Endothelial cell of umbilical vein (primary cell): ENCODE measurements around the gene SMR3A. TPM values are rescaled to one million over a fixed set of nuclear protein-coding genes. Genes with fewer than 3 reads are reported as not detected.

Experiments
- BruUV-seq: library from RNA; stranded (reverse); fragments of 400-500 nt; replicated peaks from 2 replicates; lab custom pipeline; 2021; lab: Mats Ljungman, UMichigan
- CTCF ChIA-PET: fragments of 300-600, 350-600 bp; sonication (Branson Sonifier 250); formaldehyde crosslinking; loops from one replicate; lab custom pipeline; 2021; ENCODE audit warnings: antibody characterized with exemption, inconsistent platforms; lab: Charles Lee
- POLR2A ChIA-PET: fragments of 300-600, 350-600 bp; sonication (Branson Sonifier 250); formaldehyde crosslinking; loops from one replicate; lab custom pipeline; 2021; ENCODE audit warnings: antibody characterized with exemption, inconsistent platforms; lab: Charles Lee
- DNase-seq: peaks from one replicate; pipeline ENCODE4 v3.0.0-alpha.2; 2011; ENCODE audit warnings: low read depth, low spot score
- FAIRE-seq: peaks from 2 replicates; lab custom pipeline; 2011; peaks lifted over from hg19 to GRCh38; lab: Jason Lieb, UNC
- H2AFZ ChIP-seq: 2 replicates; pipeline ENCODE4 v1.6.0; 2012; ENCODE audit warnings: low read depth, low read length, control low read depth, inconsistent platforms
- H3K27ac ChIP-seq: 2 replicates; pipeline ENCODE4 v1.5.1; 2011; ENCODE audit warnings: low read depth, mild to moderate bottlenecking, control low read depth, low read length, moderate library complexity; ENCODE audit not compliant: insufficient read depth
- H3K27me3 ChIP-seq, 2 experiments: 2 replicates each; pipeline versions ENCODE4 v1.6.0 to v1.6.1; 2011; ENCODE audit warnings: low read length in 2 of 2, mixed read lengths in 1 of 2; ENCODE audit not compliant: control insufficient read depth in 2 of 2, insufficient read depth in 2 of 2
- H3K36me3 ChIP-seq, 2 experiments: 2 replicates in 1 of 2; 3 replicates in 1 of 2; pipeline ENCODE4 v1.5.1; 2011; ENCODE audit warnings: low read length in 2 of 2, mild to moderate bottlenecking in 1 of 2, moderate library complexity in 1 of 2; ENCODE audit not compliant: control insufficient read depth in 2 of 2, insufficient read depth in 2 of 2; ENCODE audit errors: extremely low read depth in 1 of 2
- H3K4me1 ChIP-seq: 3 replicates; pipeline ENCODE4 v1.5.1; 2011; ENCODE audit warnings: mild to moderate bottlenecking, low read length; ENCODE audit not compliant: control insufficient read depth, insufficient read depth; ENCODE audit errors: extremely low read depth
- H3K4me2 ChIP-seq: 2 replicates; pipeline ENCODE4 v1.6.1; 2011; ENCODE audit warnings: low read length, control low read depth, mixed read lengths; ENCODE audit not compliant: insufficient read depth
- H3K4me3 ChIP-seq, 3 experiments: fragments of 200-600 bp in 1 of 3; sonication (generic), shearing (Covaris generic) in 1 of 3; replicated peaks in 1 of 3; 2 replicates each; pipeline ENCODE4 v1.5.1; 2011 to 2016; ENCODE audit warnings: control low read depth in 3 of 3, low read length in 3 of 3, mild to moderate bottlenecking in 2 of 3, inconsistent platforms in 1 of 3, low read depth in 1 of 3, moderate library complexity in 1 of 3; ENCODE audit not compliant: insufficient read depth in 1 of 3
- H3K79me2 ChIP-seq: 2 replicates; pipeline ENCODE4 v1.6.0; 2012; ENCODE audit warnings: low read length, inconsistent platforms; ENCODE audit not compliant: control insufficient read depth, insufficient read depth
- H3K9ac ChIP-seq: replicated peaks from 2 replicates; pipeline ENCODE3; 2011; ENCODE audit warnings: low read length, control low read depth; ENCODE audit not compliant: insufficient read depth; ENCODE audit errors: extremely low read depth
- H3K9me1 ChIP-seq: replicated peaks from 3 replicates; pipeline ENCODE4 v1.6.0; 2011; ENCODE audit warnings: mild to moderate bottlenecking, low read length; ENCODE audit not compliant: control insufficient read depth, insufficient read depth; ENCODE audit errors: extremely low read depth
- H3K9me3 ChIP-seq: replicated peaks from 2 replicates; pipeline ENCODE4 v1.5.1; 2012; ENCODE audit warnings: low read length, inconsistent platforms; ENCODE audit not compliant: control insufficient read depth, insufficient read depth
- H4K20me1 ChIP-seq: replicated peaks from 2 replicates; pipeline ENCODE3; 2011; ENCODE audit warnings: mild to moderate bottlenecking, low read length; ENCODE audit not compliant: control insufficient read depth, insufficient read depth; ENCODE audit errors: extremely low read depth
- EZH2 ChIP-seq: IDR thresholded peaks from 2 replicates; pipeline ENCODE4 v1.6.1; 2012; ENCODE audit warnings: borderline replicate concordance, low read depth, mild to moderate bottlenecking, moderate library complexity, low read length, inconsistent platforms; ENCODE audit not compliant: severe bottlenecking
- FOS ChIP-seq: IDR thresholded peaks from 2 replicates; pipeline ENCODE4 v1.6.1; 2011; ENCODE audit warnings: mild to moderate bottlenecking, low read length, moderate library complexity, borderline replicate concordance; ENCODE audit not compliant: insufficient read depth
- GATA2 ChIP-seq: IDR thresholded peaks from 2 replicates; pipeline ENCODE4 v1.7.0; 2011; ENCODE audit warnings: low read depth, mild to moderate bottlenecking, moderate library complexity, mixed read lengths, low read length; ENCODE audit not compliant: insufficient read length, insufficient read depth
- JUN ChIP-seq: IDR thresholded peaks from 2 replicates; pipeline ENCODE4 v1.6.1; 2011; ENCODE audit warnings: borderline replicate concordance, low read depth; ENCODE audit not compliant: insufficient read length, insufficient read depth
- MYC ChIP-seq: IDR thresholded peaks from one replicate; pipeline ENCODE4 v1.6.1; 2011; ENCODE audit warnings: mild to moderate bottlenecking, low read depth, low read length
- POLR2A ChIP-seq: IDR thresholded peaks from 2 replicates; pipeline ENCODE4 v1.6.1; 2012; ENCODE audit warnings: low read depth, mild to moderate bottlenecking, control low read depth, low read length
- POLR2AphosphoS5 ChIP-seq: IDR thresholded peaks from 2 replicates; pipeline ENCODE4 v1.6.1; 2012; ENCODE audit warnings: low read depth, mild to moderate bottlenecking, control low read depth, low read length, moderate library complexity; ENCODE audit not compliant: insufficient read depth
- dilution Hi-C: fragments of 300-500 bp; cut with MboI; formaldehyde crosslinking; loops from one replicate; pipeline ENCODE4 v1.15.0; 2019; ENCODE audit warnings: low sequenced_read_pairs; ENCODE audit not compliant: extremely low pct_ligation_motif_present
- intact Hi-C: fragments of 100-400 bp; cut with micrococcal nuclease; formaldehyde crosslinking; loops from one replicate; pipeline ENCODE4 v1.10.0; 2022
- polyA plus RNA-seq, 4 experiments: library from polyadenylated mRNA; depleted of rRNA in 3 of 4; stranded (reverse) in 3 of 4; unstranded in 1 of 4; fragments of >200 nt; gene quantifications; 2 replicates each; pipeline versions ENCODE4 v1.2.1 to v1.2.3, GENCODE V29; 2011 to 2012; ENCODE audit warnings: missing spikeins in 1 of 4
- total RNA-seq: library from RNA; stranded (reverse); gene quantifications from 2 replicates; pipeline ENCODE4 v1.2.3, GENCODE V29; 2021
- TF ChIP-seq, protein P1 (sequence below): IDR thresholded peaks from 2 replicates; pipeline ENCODE4 v1.6.1; 2011; ENCODE audit not compliant: insufficient read depth, insufficient read length
- TF ChIP-seq, protein P2 (sequence below), 2 donors: IDR thresholded peaks; 1 replicate in 1 of 2; 2 replicates in 1 of 2; pipeline ENCODE4 v1.5.1; 2011; ENCODE audit warnings: low read length in 2 of 2, mild to moderate bottlenecking in 2 of 2, moderate library complexity in 2 of 2, control low read depth in 1 of 2, inconsistent platforms in 1 of 2, low read depth in 1 of 2; ENCODE audit not compliant: insufficient read depth in 1 of 2; ENCODE audit errors: extremely low read depth in 1 of 2

The SMR3A gene
- total and polyA plus RNA-seq, 2 donors (not counting 3 experiments of a cell fraction or from before 2014, with no cell fraction given), result not detected

GRCh38 chr4:70315928-70316327 lies 44.6 kb upstream of the SMR3A start:
- BruUV-seq, result no TSS peak
- FAIRE-seq (no peak), DNase-seq (no peak)
- ChIA-PET POLR2A (no interaction called here), CTCF (interaction anchor here (1.7 kb wide), 1 partner anchor 10 kb away, joined by 4 read pairs; no protein-coding TSS in a partner anchor)
- no peak overlapping the region for H3K4me2 ChIP-seq
- no peak overlapping the region for H3K4me3 ChIP-seq
- H3K27me3 ChIP-seq, result no peaks in the 10 kb centered on the region
- dilution Hi-C loops (no loop called here), intact Hi-C loops (no loop called here)
- no peaks in the 10 kb centered on the region for H3K79me2 ChIP-seq
- no peaks in the 10 kb centered on the region for H3K36me3 ChIP-seq
- H3K9me1 ChIP-seq, result no peaks in the 10 kb centered on the region
- no peak overlapping the region for H3K27ac ChIP-seq
- no peaks in the 10 kb centered on the region for H3K4me1 ChIP-seq
- H3K9me3 ChIP-seq, result no peaks in the 10 kb centered on the region
- no peak overlapping the region for H2AFZ ChIP-seq
- H4K20me1 ChIP-seq, result no peaks in the 10 kb centered on the region
- H3K9ac ChIP-seq, result no peak overlapping the region
- TF ChIP-seq GATA2, result no peak
- no peak for TF ChIP-seq EZH2
- no peak for TF ChIP-seq JUN
- TF ChIP-seq POLR2AphosphoS5, result no peak
- TF ChIP-seq FOS, result no peak
- TF ChIP-seq, protein P1, sequence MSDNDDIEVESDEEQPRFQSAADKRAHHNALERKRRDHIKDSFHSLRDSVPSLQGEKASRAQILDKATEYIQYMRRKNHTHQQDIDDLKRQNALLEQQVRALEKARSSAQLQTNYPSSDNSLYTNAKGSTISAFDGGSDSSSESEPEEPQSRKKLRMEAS, result no peak
- TF ChIP-seq, protein P2, sequence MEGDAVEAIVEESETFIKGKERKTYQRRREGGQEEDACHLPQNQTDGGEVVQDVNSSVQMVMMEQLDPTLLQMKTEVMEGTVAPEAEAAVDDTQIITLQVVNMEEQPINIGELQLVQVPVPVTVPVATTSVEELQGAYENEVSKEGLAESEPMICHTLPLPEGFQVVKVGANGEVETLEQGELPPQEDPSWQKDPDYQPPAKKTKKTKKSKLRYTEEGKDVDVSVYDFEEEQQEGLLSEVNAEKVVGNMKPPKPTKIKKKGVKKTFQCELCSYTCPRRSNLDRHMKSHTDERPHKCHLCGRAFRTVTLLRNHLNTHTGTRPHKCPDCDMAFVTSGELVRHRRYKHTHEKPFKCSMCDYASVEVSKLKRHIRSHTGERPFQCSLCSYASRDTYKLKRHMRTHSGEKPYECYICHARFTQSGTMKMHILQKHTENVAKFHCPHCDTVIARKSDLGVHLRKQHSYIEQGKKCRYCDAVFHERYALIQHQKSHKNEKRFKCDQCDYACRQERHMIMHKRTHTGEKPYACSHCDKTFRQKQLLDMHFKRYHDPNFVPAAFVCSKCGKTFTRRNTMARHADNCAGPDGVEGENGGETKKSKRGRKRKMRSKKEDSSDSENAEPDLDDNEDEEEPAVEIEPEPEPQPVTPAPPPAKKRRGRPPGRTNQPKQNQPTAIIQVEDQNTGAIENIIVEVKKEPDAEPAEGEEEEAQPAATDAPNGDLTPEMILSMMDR (IDR thresholded peaks at IDR 0.05; ENCODE audit: extremely low read depth in 1 of 2, insufficient read depth in 1 of 2, low read depth in 1 of 2, low read length in 2 of 2), result no peak
- no peak for TF ChIP-seq MYC
- TF ChIP-seq POLR2A, result no peak
